AG04449 (cell line): Measurements from ENCODE around the gene OXSR1.

ENCODE experiments used
- CTCF ChIA-PET: fragments of 350-600 bp; formaldehyde crosslinking; extraction: SDS; loops from one replicate; lab custom pipeline; 2021; ENCODE audit warnings: antibody characterized with exemption; lab: Yijun Ruan, JAX
- POLR2A ChIA-PET: fragments of 400-600, 350-600 bp; formaldehyde crosslinking; extraction: SDS; loops from one replicate; lab custom pipeline; 2020; ENCODE audit warnings: antibody characterized with exemption, inconsistent platforms; lab: Yijun Ruan, JAX
- DNase-seq: peaks from one replicate; pipeline ENCODE4 v3.0.0-alpha.2; 2010; ENCODE audit warnings: low read depth, low spot score
- H3K4me3 ChIP-seq: 2 replicates; pipeline ENCODE4 v1.5.1; 2011; ENCODE audit warnings: low read depth, mild to moderate bottlenecking, control low read depth, low read length
- TF ChIP-seq, protein P1 (sequence below): IDR thresholded peaks from one replicate; pipeline ENCODE4 v1.5.1; 2011; ENCODE audit warnings: mild to moderate bottlenecking, moderate library complexity, low read length, control low read depth, inconsistent platforms; ENCODE audit not compliant: insufficient read depth; ENCODE audit errors: missing control alignments

The OXSR1 gene

DNA sequence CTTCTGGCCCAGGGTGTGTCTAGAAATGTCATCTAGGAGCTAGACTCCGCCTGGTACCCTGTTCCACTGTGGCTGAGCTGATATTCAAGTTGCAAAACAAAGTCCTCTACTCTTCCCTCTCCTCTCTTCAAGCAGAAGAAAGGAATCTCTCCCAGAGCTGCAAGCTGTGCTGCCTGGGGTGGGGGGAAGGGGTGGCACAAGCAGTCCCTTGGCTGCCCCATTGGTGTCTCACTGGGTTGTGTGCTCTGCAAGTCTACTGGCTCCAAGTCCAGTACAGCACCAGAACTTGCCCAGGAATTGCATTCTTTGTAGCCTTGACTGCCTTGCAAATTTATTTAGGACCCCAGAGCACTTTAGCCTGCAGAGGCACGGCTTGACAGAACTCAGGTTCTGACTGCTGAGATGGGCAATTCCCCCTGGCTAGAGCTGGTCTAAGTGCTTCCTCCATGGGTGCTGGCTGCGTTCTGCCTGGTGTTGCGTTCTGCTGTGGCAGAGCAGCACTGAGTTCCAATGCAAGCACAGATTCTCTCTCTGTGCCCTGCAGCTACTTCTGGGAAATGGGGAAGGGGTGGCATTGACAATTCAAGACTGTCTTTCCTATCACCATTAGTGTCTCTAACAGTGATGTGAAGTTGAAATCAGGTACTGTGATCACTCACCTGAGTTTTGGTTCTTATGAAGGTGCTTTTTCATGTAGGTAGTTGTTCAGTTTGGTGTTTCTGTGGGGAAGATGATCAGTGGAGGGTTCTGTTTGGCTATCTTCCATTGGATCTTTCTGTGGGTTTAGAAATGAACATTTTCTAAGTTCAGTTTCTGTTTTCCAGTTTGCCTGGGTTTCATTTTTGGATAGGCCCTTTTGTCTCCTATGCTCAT lies 39.5 kb downstream of the OXSR1 start:
- ChIA-PET POLR2A (no interaction called here), CTCF (interaction anchor here (1.5 kb wide), 1 partner anchor 9 kb away, joined by 4 read pairs; no protein-coding TSS in a partner anchor)
- no peak overlapping the region for H3K4me3 ChIP-seq
- DNase-seq = no peak
- TF ChIP-seq, protein P1, sequence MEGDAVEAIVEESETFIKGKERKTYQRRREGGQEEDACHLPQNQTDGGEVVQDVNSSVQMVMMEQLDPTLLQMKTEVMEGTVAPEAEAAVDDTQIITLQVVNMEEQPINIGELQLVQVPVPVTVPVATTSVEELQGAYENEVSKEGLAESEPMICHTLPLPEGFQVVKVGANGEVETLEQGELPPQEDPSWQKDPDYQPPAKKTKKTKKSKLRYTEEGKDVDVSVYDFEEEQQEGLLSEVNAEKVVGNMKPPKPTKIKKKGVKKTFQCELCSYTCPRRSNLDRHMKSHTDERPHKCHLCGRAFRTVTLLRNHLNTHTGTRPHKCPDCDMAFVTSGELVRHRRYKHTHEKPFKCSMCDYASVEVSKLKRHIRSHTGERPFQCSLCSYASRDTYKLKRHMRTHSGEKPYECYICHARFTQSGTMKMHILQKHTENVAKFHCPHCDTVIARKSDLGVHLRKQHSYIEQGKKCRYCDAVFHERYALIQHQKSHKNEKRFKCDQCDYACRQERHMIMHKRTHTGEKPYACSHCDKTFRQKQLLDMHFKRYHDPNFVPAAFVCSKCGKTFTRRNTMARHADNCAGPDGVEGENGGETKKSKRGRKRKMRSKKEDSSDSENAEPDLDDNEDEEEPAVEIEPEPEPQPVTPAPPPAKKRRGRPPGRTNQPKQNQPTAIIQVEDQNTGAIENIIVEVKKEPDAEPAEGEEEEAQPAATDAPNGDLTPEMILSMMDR = no peak

GRCh38 chr3:38205472-38205805 lies 40.1 kb downstream of the OXSR1 start:
- H3K4me3 ChIP-seq = no peak overlapping the region
- TF ChIP-seq, protein P1 = no peak
- DNase-seq = no peak
- ChIA-PET POLR2A (no interaction called here), CTCF (no interaction called here)

DNA sequence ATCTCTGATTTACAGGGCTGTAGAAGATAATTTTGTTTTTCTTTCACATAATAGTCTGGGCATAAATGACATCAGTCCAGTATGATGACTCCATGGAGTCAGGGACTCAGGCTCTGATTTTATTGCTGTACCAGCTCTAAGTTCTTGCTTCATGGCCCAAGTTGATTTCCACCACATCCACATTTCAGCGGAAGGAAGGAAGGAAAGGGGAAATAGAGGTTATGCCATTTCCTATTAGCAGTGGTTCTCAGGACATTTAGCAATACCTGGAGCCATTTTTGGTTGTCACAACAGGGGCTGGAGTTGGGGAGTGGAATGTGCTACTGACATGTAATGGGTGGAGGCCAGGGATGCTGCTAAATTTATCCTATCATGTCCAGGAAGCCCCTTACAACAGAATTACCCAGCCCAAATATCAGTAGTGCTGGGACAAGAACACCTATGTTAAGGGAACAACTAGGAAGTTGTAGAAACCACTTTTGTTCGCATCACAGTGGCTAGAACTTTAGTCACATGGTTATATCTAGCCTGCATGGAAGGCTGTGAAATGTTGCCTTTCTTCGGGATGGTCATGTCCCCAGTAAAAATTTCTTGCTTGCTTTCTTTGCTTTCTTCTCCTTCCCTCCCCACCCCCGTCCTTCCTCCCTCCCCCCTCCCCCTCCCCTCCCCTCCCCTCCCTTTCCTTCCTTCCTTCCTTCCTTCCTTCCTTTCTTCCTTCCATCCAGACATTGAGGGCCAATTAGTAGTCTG lies 42.1 kb downstream of the OXSR1 start:
- no peak overlapping the region for H3K4me3 ChIP-seq
- DNase-seq = no peak
- TF ChIP-seq, protein P1 = no peak
- ChIA-PET POLR2A (no interaction called here), CTCF (no interaction called here)

GRCh38 chr3:38210141-38210757 lies 44.9 kb downstream of the OXSR1 start:
- H3K4me3 ChIP-seq = no peak overlapping the region
- DNase-seq = no peak
- TF ChIP-seq, protein P1 = no peak
- POLR2A ChIA-PET = no interaction called here
- CTCF ChIA-PET = no interaction called here

- TF ChIP-seq, protein P1 = no peak
- no peak overlapping the region for H3K4me3 ChIP-seq
- ChIA-PET CTCF (no interaction called here), POLR2A (interaction anchor here (0.5 kb wide), 1 partner anchor 34 kb away, joined by 4 read pairs; no protein-coding TSS in a partner anchor)
- DNase-seq = no peak
Measured at GRCh38 chr3:38212141-38212540, 46.8 kb downstream of the OXSR1 start.

DNA sequence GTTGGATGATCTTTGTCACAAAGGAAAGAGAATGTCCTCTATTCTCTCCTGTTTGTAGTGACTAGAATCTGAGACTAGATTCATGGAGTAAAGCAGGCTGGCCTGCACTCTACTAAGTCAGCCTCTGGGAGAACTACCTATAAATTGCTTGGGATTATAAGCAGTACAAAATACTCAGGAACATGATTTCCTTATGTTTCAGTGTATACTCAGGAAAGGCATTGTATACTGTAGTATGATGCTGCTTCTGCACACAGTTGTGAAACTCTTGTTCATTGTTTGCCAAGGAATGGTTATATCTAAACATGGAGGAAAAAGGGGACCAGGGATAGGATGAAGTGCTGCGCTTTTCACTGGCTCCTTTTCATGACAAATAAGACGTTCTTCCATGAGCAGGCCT lies 49.2 kb downstream of the OXSR1 start:
- DNase-seq = no peak
- ChIA-PET CTCF (no interaction called here), POLR2A (no interaction called here)
- H3K4me3 ChIP-seq = no peak overlapping the region
- TF ChIP-seq, protein P1 = no peak
